ENCODE results near the gene LMAN2.

Gene LMAN2

DNA sequence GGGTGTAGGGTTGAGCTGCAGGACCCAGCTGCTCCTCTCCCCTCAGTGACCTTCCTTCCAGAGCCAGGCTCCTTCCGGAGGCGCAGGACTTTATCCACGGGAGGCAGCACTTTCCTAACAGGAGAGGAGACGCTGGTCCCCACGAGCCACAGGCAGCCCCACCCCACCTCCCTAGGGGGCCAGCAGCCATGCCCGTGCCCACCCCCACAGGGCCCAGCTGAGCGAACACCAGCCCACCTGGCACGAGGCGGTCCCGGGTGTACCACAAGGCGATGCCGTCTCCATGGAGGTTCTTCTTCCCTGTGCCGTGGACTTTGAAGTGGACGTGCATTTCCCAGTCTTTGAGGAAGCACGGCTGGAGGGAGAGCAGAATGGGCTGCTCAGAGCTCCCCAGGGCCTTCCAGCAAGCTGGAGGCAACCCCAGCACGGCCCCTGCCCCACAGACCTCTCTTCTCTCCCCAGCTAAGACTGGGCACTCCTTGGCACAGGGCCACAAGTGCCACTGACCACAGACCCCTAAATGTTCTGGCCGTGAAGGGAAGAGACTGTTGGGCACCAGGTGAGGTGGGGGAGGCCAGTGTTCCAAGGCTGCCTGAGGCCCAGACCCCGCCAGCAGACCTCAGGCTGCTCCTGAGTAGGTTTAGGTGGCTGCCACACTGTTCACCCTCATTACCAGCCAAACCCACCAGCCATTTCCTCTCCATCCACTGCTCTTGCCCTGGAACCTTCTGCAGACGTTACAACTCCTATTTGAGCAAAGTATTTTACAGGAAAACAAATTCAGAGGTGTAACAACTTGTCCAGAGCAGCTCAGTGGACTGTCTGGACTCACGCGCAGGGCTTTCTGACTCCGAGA lies 13.0 kb downstream of the LMAN2 start:
- Histone ChIP-seq H3K9me2 (replicated peaks; ENCODE audit: control insufficient read depth, low read length) (no peaks in the 10 kb centered on the region), H3K4me3 (ENCODE audit: low read length) (no peak overlapping the region), H3K9me3 (ENCODE audit: control insufficient read depth, insufficient read depth, low read length) (no peaks in the 10 kb centered on the region), H3K4me2 (ENCODE audit: low read length) (no peak overlapping the region), H3K27me3 (ENCODE audit: control insufficient read depth, low read length) (no peaks in the 10 kb centered on the region), H3K79me2 (ENCODE audit: control insufficient read depth, low read length) (peaks cover 43% of the 10 kb centered on the region), H3K27ac (ENCODE audit: low read depth, low read length) (no peak overlapping the region), H3K4me1 (ENCODE audit: control insufficient read depth, low read length) (no peaks in the 10 kb centered on the region), H3K36me3 (ENCODE audit: control insufficient read depth, low read length) (peaks cover 80% of the 10 kb centered on the region), H4K20me1 (ENCODE audit: control insufficient read depth, insufficient read depth, low read depth, low read length) (no peaks in the 10 kb centered on the region), H3F3A (ENCODE audit: control insufficient read depth, insufficient read depth) (no peaks in the 10 kb centered on the region)
- TF ChIP-seq, protein P1, sequence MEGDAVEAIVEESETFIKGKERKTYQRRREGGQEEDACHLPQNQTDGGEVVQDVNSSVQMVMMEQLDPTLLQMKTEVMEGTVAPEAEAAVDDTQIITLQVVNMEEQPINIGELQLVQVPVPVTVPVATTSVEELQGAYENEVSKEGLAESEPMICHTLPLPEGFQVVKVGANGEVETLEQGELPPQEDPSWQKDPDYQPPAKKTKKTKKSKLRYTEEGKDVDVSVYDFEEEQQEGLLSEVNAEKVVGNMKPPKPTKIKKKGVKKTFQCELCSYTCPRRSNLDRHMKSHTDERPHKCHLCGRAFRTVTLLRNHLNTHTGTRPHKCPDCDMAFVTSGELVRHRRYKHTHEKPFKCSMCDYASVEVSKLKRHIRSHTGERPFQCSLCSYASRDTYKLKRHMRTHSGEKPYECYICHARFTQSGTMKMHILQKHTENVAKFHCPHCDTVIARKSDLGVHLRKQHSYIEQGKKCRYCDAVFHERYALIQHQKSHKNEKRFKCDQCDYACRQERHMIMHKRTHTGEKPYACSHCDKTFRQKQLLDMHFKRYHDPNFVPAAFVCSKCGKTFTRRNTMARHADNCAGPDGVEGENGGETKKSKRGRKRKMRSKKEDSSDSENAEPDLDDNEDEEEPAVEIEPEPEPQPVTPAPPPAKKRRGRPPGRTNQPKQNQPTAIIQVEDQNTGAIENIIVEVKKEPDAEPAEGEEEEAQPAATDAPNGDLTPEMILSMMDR (IDR thresholded peaks at IDR 0.05; ENCODE audit: low read depth, low read length, poor library complexity, severe bottlenecking), result no peak
- no peak for TF ChIP-seq EZH2phosphoT487 (IDR thresholded peaks at IDR 0.05; ENCODE audit: borderline replicate concordance, low read length)

DNA sequence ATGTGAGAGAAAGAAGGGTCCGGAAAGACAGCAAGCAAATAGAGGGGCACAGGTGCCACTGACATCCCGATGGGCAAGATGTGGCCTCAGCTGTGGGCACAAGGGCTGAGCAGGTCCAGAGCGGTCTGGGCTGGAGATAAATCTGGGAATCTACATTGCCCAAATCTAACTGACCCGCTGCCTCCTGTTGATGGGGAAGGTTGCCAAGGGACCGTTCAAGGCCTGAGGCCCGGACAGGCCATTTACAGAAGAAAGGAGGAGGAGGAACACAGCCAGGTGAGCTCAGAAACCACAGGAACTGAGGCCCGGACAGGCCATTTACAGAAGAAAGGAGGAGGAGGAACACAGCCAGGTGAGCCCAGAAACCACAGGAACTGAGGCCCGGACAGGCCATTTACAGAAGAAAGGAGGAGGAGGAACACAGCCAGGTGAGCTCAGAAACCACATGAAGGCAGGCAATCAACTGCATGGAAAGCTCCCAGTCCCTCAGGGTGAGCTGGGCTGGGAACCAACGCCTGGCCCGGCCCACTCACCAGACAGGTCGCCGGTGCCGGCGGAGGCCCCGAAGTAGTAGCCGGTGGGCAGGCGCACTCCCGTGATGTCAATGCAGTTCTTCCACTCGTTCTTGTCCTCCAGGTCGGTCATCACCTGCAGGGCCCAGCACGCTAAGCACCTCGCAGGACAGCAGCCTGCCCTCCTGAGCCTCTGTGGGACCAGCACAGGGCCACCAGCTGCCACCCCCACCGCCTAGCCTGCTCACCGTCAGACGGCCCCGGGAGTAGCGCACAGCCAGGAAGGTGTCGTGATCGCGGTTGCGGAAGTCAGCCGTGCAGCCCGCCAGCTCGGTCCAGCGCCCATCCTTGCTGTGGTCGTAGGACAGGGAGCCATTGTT lies 14.6 kb downstream of the LMAN2 start:
- Histone ChIP-seq H3K9me3 (ENCODE audit: control insufficient read depth, insufficient read depth, low read length) (no peaks in the 10 kb centered on the region), H3K4me3 (ENCODE audit: low read length) (no peak overlapping the region), H3K4me1 (ENCODE audit: control insufficient read depth, low read length) (no peaks in the 10 kb centered on the region), H3K27ac (ENCODE audit: low read depth, low read length) (no peak overlapping the region), H3K4me2 (ENCODE audit: low read length) (no peak overlapping the region), H3K27me3 (ENCODE audit: control insufficient read depth, low read length) (no peaks in the 10 kb centered on the region), H3K9me2 (replicated peaks; ENCODE audit: control insufficient read depth, low read length) (no peaks in the 10 kb centered on the region), H3F3A (ENCODE audit: control insufficient read depth, insufficient read depth) (no peaks in the 10 kb centered on the region), H3K79me2 (ENCODE audit: control insufficient read depth, low read length) (peaks cover 30% of the 10 kb centered on the region), H3K36me3 (ENCODE audit: control insufficient read depth, low read length) (peaks cover 85% of the 10 kb centered on the region), H4K20me1 (ENCODE audit: control insufficient read depth, insufficient read depth, low read depth, low read length) (no peaks in the 10 kb centered on the region)
- TF ChIP-seq, protein P1 (IDR thresholded peaks at IDR 0.05; ENCODE audit: low read depth, low read length, poor library complexity, severe bottlenecking), result no peak
- TF ChIP-seq EZH2phosphoT487 (IDR thresholded peaks at IDR 0.05; ENCODE audit: borderline replicate concordance, low read length), result no peak

DNA sequence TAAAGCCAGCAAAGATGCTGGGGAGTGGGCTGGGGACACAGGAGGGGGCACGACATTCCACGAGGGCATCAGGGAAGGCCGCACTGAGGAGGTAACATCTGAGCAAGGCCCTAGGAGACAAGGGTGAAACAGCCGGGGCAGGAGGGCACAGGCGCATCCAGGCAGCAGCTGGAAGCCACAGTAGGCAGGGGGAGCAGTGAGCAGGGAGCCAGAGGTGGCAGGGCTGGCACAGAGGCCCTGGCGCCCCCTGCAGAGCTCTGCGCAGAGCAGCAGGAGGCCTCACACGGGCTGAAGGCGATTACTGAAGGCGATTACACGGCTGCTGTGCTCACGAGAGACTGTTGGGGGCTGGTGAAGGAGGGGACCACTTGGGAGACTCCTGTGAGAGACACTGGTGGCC lies 15.4 kb downstream of the LMAN2 start:
- no peaks in the 10 kb centered on the region for H3K4me1 ChIP-seq (ENCODE audit: control insufficient read depth, low read length)
- no peaks in the 10 kb centered on the region for H4K20me1 ChIP-seq (ENCODE audit: control insufficient read depth, insufficient read depth, low read depth, low read length)
- no peak for TF ChIP-seq EZH2phosphoT487 (IDR thresholded peaks at IDR 0.05; ENCODE audit: borderline replicate concordance, low read length)
- TF ChIP-seq, protein P1 (IDR thresholded peaks at IDR 0.05; ENCODE audit: low read depth, low read length, poor library complexity, severe bottlenecking), result peak; percentile 83
- H3K4me3 ChIP-seq (ENCODE audit: low read length), result no peak overlapping the region
- H3F3A ChIP-seq (ENCODE audit: control insufficient read depth, insufficient read depth), result no peaks in the 10 kb centered on the region
- no peaks in the 10 kb centered on the region for H3K9me2 ChIP-seq (replicated peaks; ENCODE audit: control insufficient read depth, low read length)
- H3K36me3 ChIP-seq (ENCODE audit: control insufficient read depth, low read length), result peaks cover 85% of the 10 kb centered on the region
- no peaks in the 10 kb centered on the region for H3K27me3 ChIP-seq (ENCODE audit: control insufficient read depth, low read length)
- H3K79me2 ChIP-seq (ENCODE audit: control insufficient read depth, low read length), result peaks cover 22% of the 10 kb centered on the region
- H3K4me2 ChIP-seq (ENCODE audit: low read length), result no peak overlapping the region
- H3K9me3 ChIP-seq (ENCODE audit: control insufficient read depth, insufficient read depth, low read length), result no peaks in the 10 kb centered on the region
- no peak overlapping the region for H3K27ac ChIP-seq (ENCODE audit: low read depth, low read length)
